Measurements from ENCODE around the gene ABHD4. TPM values are rescaled to one million over a fixed set of nuclear protein-coding genes. Genes with fewer than 3 reads are reported as not detected.

Gene ABHD4
- total RNA-seq, 2 donors from 2014 or later = 25.9 to 116 TPM

- no peak for DNase-seq (ENCODE audit: low spot score)
- intact Hi-C loops (cut with DNase I) = no loop called here
- Histone ChIP-seq H3K4me1 (replicated peaks) (no peaks in the 10 kb centered on the region), H3K27me3 (replicated peaks; ENCODE audit: insufficient read depth) (no peaks in the 10 kb centered on the region), H3K36me3 (peaks cover 9 to 22% of the 10 kb centered on the region in 2 donors), H3K27ac (no peak overlapping the region), H3K4me3 (no peak overlapping the region), H3K9me3 (no peaks in the 10 kb centered on the region)
- no peak for TF ChIP-seq POLR2A (IDR thresholded peaks at IDR 0.05)
- no peak for TF ChIP-seq POLR2AphosphoS5 (IDR thresholded peaks at IDR 0.05)
- TF ChIP-seq CTCF (IDR thresholded peaks at IDR 0.05) = no peak
- whole genome bisulfite sequencing = 79% methylated on average over 3 of the region's 3 CpGs
Measured at GRCh38 chr14:22607291-22607690, 9.2 kb downstream of the ABHD4 start.

GRCh38 chr14:22610931-22611330 lies 12.8 kb downstream of the ABHD4 start:
- intact Hi-C loops (cut with DNase I) = no loop called here
- no peak for DNase-seq (ENCODE audit: low spot score)
- no peak overlapping the region for H3K27ac ChIP-seq
- WGBS = 94% methylated on average over 2 of the region's 2 CpGs
- no peaks in the 10 kb centered on the region for H3K9me3 ChIP-seq
- no peaks in the 10 kb centered on the region for H3K4me1 ChIP-seq (replicated peaks)
- no peaks in the 10 kb centered on the region for H3K27me3 ChIP-seq (replicated peaks; ENCODE audit: insufficient read depth)
- TF ChIP-seq CTCF (IDR thresholded peaks at IDR 0.05) (no peak), POLR2AphosphoS5 (IDR thresholded peaks at IDR 0.05) (no peak), POLR2A (IDR thresholded peaks at IDR 0.05) (no peak)
- H3K36me3 ChIP-seq = peaks cover 6 to 12% of the 10 kb centered on the region in 2 donors
- H3K4me3 ChIP-seq = no peak overlapping the region

GRCh38 chr14:22613106-22613695 lies 15.1 kb downstream of the ABHD4 start:
- peaks cover 0 to 3% of the 10 kb centered on the region in 2 donors for H3K36me3 ChIP-seq
- no peaks in the 10 kb centered on the region for H3K9me3 ChIP-seq
- 57% methylated on average over 2 of the region's 2 CpGs for WGBS
- TF ChIP-seq POLR2AphosphoS5 (IDR thresholded peaks at IDR 0.05) = no peak
- no peak for TF ChIP-seq CTCF (IDR thresholded peaks at IDR 0.05)
- TF ChIP-seq POLR2A (IDR thresholded peaks at IDR 0.05) = no peak
- H3K4me1 ChIP-seq (replicated peaks) = no peaks in the 10 kb centered on the region
- H3K27me3 ChIP-seq (replicated peaks; ENCODE audit: insufficient read depth) = no peaks in the 10 kb centered on the region
- no peak overlapping the region for H3K4me3 ChIP-seq
- intact Hi-C loops (cut with DNase I) = no loop called here
- H3K27ac ChIP-seq = peak overlapping the region; percentile 41 to 57
- no peak for DNase-seq (ENCODE audit: low spot score)

- DNase-seq (ENCODE audit: low spot score) = no peak
Measured at GRCh38 chr14:22613736-22614239, 15.7 kb downstream of the ABHD4 start.

More at GRCh38 chr14:22613736-22614239, 15.7 kb downstream of the ABHD4 start:
- H3K4me1 ChIP-seq (replicated peaks) = no peaks in the 10 kb centered on the region
- TF ChIP-seq POLR2A (IDR thresholded peaks at IDR 0.05) (no peak), CTCF (IDR thresholded peaks at IDR 0.05) (no peak), POLR2AphosphoS5 (IDR thresholded peaks at IDR 0.05) (no peak)
- peak overlapping the region; percentile 41 to 57 for H3K27ac ChIP-seq
- H3K4me3 ChIP-seq = no peak overlapping the region
- peaks cover 0 to 3% of the 10 kb centered on the region in 2 donors for H3K36me3 ChIP-seq
- no peaks in the 10 kb centered on the region for H3K27me3 ChIP-seq (replicated peaks; ENCODE audit: insufficient read depth)
- 45% methylated on average over 3 of the region's 3 CpGs for WGBS
- intact Hi-C loops (cut with DNase I) = no loop called here
- H3K9me3 ChIP-seq = no peaks in the 10 kb centered on the region

All from prostate gland (tissue), 2 donors.